A549 treated with dexamethasone at 1 μM for 4 hours (cell line): ENCODE results near the gene ZNF555. TPM values are rescaled to one million over a fixed set of nuclear protein-coding genes. Genes with fewer than 3 reads are reported as not detected.

Source experiments
- total RNA-seq: library from RNA; stranded (reverse); fragments of 200-300 nt; extraction: Qiagen RNA extraction; gene quantifications from 5 replicates; pipeline ENCODE4 v1.2.3, GENCODE V29; 2022

ZNF555 gene
- total RNA-seq: 1.4 to 3.2 TPM (median 2.3 TPM) in 5 replicates

GRCh38 chr19:2840794-2841791 is at the start of gene ZNF555:
TSS of gene ZNF555 (plus strand) at chr19:2841475. CDS start at chr19:2841573, 98 bp downstream.

GRCh38 chr19:2819540-2820111 is 21.6 kb upstream of the ZNF555 start, which contains the start of gene ZNF554:
TSS of gene ZNF554 (plus strand) at chr19:2819868. CDS start at chr19:2820072, 204 bp downstream.

GRCh38 chr19:2867025-2867991 is 26.0 kb downstream of the ZNF555 start, which contains the start of gene ZNF556:
TSS of gene ZNF556 (plus strand) at chr19:2867335. CDS start at chr19:2867422, 87 bp downstream.

GRCh38 chr19:2900296-2901252 is 59.3 kb downstream of the ZNF555 start, which contains the start of gene ZNF57:
TSS of gene ZNF57 (plus strand) at chr19:2900928. CDS start at chr19:2901046, 118 bp downstream.

Other genes with a start within 250 kb of the ZNF555 start
- gene GNG7, start 138.8 kb upstream of the ZNF555 start, total RNA-seq: 0.02 to 0.08 TPM (median 0.07 TPM) in 5 replicates
- 2.8 to 4.7 TPM (median 4.1 TPM) in 5 replicates for gene DIRAS1, start 120.1 kb upstream of the ZNF555 start, total RNA-seq
- gene SLC39A3, start 101.5 kb upstream of the ZNF555 start, total RNA-seq: 26.6 to 29.2 TPM (median 27.5 TPM) in 5 replicates
- 51.4 to 81.2 TPM (median 71.6 TPM) in 5 replicates for gene SGTA, start 58.2 kb upstream of the ZNF555 start, total RNA-seq
- gene THOP1, start 56.0 kb upstream of the ZNF555 start, total RNA-seq: 72.3 to 103 TPM (median 94.3 TPM) in 5 replicates
- 0.67 to 1.1 TPM (median 0.93 TPM) in 5 replicates for gene ZNF554, start 21.6 kb upstream of the ZNF555 start, total RNA-seq
- gene ZNF556, start 25.9 kb downstream of the ZNF555 start, total RNA-seq: 0.01 to 0.19 TPM (median 0.04 TPM) in 5 replicates
- 3.9 to 6.0 TPM (median 4.5 TPM) in 5 replicates for gene ZNF57, start 59.5 kb downstream of the ZNF555 start, total RNA-seq
- 1.6 to 1.8 TPM (median 1.8 TPM) in 5 replicates for gene ZNF77, start 103.5 kb downstream of the ZNF555 start, total RNA-seq
- gene TLE6, start 136.1 kb downstream of the ZNF555 start, total RNA-seq: 4.4 to 7.3 TPM (median 6.1 TPM) in 5 replicates
- 1.7 to 4.0 TPM (median 3.0 TPM) in 5 replicates for gene TLE2, start 187.8 kb downstream of the ZNF555 start, total RNA-seq
- gene TLE5, start 221.0 kb downstream of the ZNF555 start, total RNA-seq: 201 to 271 TPM (median 270 TPM) in 5 replicates